ENCODE data around the gene MAPK8.
"Not testable (repeated sequence)": the region's sequence is repeated elsewhere in the genome, so short reads cannot be mapped to it uniquely, and the experiment has no call there.

The MAPK8 gene

GRCh38 chr10:48274636-48275035 lies 31.8 kb upstream of the MAPK8 start, which contains the start of gene FRMPD2:
Gene FRMPD2, minus strand, starts transcription at chr10:48274696. Its CDS starts 129 bp downstream, at chr10:48274567.
- no peak for TF ChIP-seq CTCF (IDR thresholded peaks at IDR 0.05; ENCODE audit: insufficient read depth, missing control alignments)
- DNase-seq (ENCODE audit: insufficient read length, low spot score) (peak; percentile 31), FAIRE-seq (no peak)

GRCh38 chr10:48277093-48277492 lies 29.4 kb upstream of the MAPK8 start:
- no peak for FAIRE-seq
- no peak for DNase-seq (ENCODE audit: insufficient read length, low spot score)
- no peak for TF ChIP-seq CTCF (IDR thresholded peaks at IDR 0.05; ENCODE audit: insufficient read depth, missing control alignments)

GRCh38 chr10:48279081-48279751 lies 27.3 kb upstream of the MAPK8 start:
- FAIRE-seq (no peak), DNase-seq (ENCODE audit: insufficient read length, low spot score) (no peak)
- no peak for TF ChIP-seq CTCF (IDR thresholded peaks at IDR 0.05; ENCODE audit: insufficient read depth, missing control alignments)

GRCh38 chr10:48281697-48282096 lies 24.8 kb upstream of the MAPK8 start:
- DNase-seq (ENCODE audit: insufficient read length, low spot score); FAIRE-seq: not testable (repeated sequence)

- DNase-seq (ENCODE audit: insufficient read length, low spot score) (no peak), FAIRE-seq (no peak)
- TF ChIP-seq CTCF (IDR thresholded peaks at IDR 0.05; ENCODE audit: insufficient read depth, missing control alignments), result no peak
Measured at GRCh38 chr10:48282829-48283228, 23.6 kb upstream of the MAPK8 start.

- no peak for TF ChIP-seq CTCF (IDR thresholded peaks at IDR 0.05; ENCODE audit: insufficient read depth, missing control alignments)
- FAIRE-seq (no peak), DNase-seq (ENCODE audit: insufficient read length, low spot score) (no peak)
Measured at GRCh38 chr10:48284002-48284546, 22.4 kb upstream of the MAPK8 start.

GRCh38 chr10:48284811-48285210 lies 21.7 kb upstream of the MAPK8 start:
- no peak for FAIRE-seq
- DNase-seq (ENCODE audit: insufficient read length, low spot score), result no peak
- no peak for TF ChIP-seq CTCF (IDR thresholded peaks at IDR 0.05; ENCODE audit: insufficient read depth, missing control alignments)

Data from D721Med (cell line).